Measurements from ENCODE around the gene OPHN1. TPM values are rescaled to one million over a fixed set of nuclear protein-coding genes. Genes with fewer than 3 reads are reported as not detected.

Gene OPHN1
- total and polyA plus RNA-seq, 10 of the 15 experiments (the other 5 are each of a cell fraction or from before 2014, with no cell fraction given) = under 0.01 to 0.03 (median 0.03) TPM; not detected in 6

DNA sequence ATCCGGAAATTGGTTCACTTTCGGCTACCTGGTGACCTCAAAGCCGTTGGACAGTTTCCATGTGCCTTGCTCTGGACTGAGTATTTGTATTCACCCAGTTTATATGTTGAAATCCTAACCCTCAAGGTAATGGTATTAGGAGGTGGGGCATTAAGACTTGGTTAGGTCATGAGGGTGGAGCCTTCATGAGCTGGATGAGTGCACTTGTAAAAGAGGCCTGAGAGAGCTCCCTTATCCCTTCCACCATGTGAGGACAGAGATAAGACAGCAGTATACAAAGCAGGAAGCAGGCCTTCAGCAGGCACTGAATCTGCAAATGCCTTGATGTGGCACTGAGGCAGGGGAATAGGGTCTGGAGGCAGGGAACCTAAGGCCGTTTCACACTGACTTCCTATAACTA lies 5.3 kb upstream of the OPHN1 start:
- no peak for FAIRE-seq
- in situ Hi-C loops (cut with MboI) = no loop called here

More for the DNA sequence above, 5.3 kb upstream of the OPHN1 start:
- intact Hi-C loops (cut with micrococcal nuclease; ENCODE audit: unreplicated experiment) = no loop called here
- Histone ChIP-seq H3K4me2 (ENCODE audit: control insufficient read depth, insufficient read depth) (no peak overlapping the region), H3K79me2 (ENCODE audit: control insufficient read depth, insufficient read depth, low read length) (no peaks in the 10 kb centered on the region), H3K27ac (ENCODE audit: control insufficient read depth, insufficient read depth) (no peak overlapping the region), H3K36me3 (ENCODE audit: control insufficient read depth in 2 of 2, insufficient read depth in 2 of 2, low read length in 1 of 2) (no peaks in the 10 kb centered on the region), H2AFZ (ENCODE audit: control insufficient read depth, low read depth, low read length) (no peak overlapping the region), H3K4me1 (ENCODE audit: control insufficient read depth, insufficient read depth, low read length) (no peaks in the 10 kb centered on the region), H4K20me1 (ENCODE audit: control insufficient read depth, insufficient read depth) (no peaks in the 10 kb centered on the region), H3K27me3 (replicated peaks in 1 of 2; ENCODE audit: control insufficient read depth in 2 of 2, insufficient read depth in 2 of 2, low read length in 1 of 2) (no peaks in the 10 kb centered on the region), H3K4me3 (no peak overlapping the region), H3K9ac (ENCODE audit: control insufficient read depth, insufficient read depth, low read length) (no peak overlapping the region), H3K9me3 (replicated peaks; ENCODE audit: control insufficient read depth, insufficient read depth, low read length) (no peaks in the 10 kb centered on the region; the same call in 2 of the 3 replicates)
- BruUV-seq (replicated peaks) = no TSS peak
- ChIA-PET RAD21 (ENCODE audit: unreplicated experiment) (no interaction called here), CTCF (no interaction called here), POLR2A (no interaction called here), SMC1A (ENCODE audit: uncharacterized antibody, unreplicated experiment) (interaction anchor here (1.0 kb wide), 1 partner anchor 10 kb away, joined by 3 read pairs; no protein-coding TSS in a partner anchor)
- TF ChIP-seq LARP7 (IDR thresholded peaks at IDR 0.05) (no peak), JUND (IDR thresholded peaks at IDR 0.05; ENCODE audit: low read depth, low read length) (no peak), SREBF1 (IDR thresholded peaks at IDR 0.05; ENCODE audit: low read length) (no peak), IKZF1 (conservative IDR thresholded peaks at IDR 0.05) (no peak), NR2C1 (IDR thresholded peaks at IDR 0.05) (no peak), RAD51 (IDR thresholded peaks at IDR 0.05) (no peak), PAX8 (IDR thresholded peaks at IDR 0.05) (no peak), RCOR1 (conservative IDR thresholded peaks at IDR 0.05; ENCODE audit: low read depth, low read length) (no peak)
- TF ChIP-seq, protein P1, sequence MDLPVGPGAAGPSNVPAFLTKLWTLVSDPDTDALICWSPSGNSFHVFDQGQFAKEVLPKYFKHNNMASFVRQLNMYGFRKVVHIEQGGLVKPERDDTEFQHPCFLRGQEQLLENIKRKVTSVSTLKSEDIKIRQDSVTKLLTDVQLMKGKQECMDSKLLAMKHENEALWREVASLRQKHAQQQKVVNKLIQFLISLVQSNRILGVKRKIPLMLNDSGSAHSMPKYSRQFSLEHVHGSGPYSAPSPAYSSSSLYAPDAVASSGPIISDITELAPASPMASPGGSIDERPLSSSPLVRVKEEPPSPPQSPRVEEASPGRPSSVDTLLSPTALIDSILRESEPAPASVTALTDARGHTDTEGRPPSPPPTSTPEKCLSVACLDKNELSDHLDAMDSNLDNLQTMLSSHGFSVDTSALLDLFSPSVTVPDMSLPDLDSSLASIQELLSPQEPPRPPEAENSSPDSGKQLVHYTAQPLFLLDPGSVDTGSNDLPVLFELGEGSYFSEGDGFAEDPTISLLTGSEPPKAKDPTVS (IDR thresholded peaks at IDR 0.05; ENCODE audit: low read depth, low read length) = no peak
- TF ChIP-seq, protein P2, sequence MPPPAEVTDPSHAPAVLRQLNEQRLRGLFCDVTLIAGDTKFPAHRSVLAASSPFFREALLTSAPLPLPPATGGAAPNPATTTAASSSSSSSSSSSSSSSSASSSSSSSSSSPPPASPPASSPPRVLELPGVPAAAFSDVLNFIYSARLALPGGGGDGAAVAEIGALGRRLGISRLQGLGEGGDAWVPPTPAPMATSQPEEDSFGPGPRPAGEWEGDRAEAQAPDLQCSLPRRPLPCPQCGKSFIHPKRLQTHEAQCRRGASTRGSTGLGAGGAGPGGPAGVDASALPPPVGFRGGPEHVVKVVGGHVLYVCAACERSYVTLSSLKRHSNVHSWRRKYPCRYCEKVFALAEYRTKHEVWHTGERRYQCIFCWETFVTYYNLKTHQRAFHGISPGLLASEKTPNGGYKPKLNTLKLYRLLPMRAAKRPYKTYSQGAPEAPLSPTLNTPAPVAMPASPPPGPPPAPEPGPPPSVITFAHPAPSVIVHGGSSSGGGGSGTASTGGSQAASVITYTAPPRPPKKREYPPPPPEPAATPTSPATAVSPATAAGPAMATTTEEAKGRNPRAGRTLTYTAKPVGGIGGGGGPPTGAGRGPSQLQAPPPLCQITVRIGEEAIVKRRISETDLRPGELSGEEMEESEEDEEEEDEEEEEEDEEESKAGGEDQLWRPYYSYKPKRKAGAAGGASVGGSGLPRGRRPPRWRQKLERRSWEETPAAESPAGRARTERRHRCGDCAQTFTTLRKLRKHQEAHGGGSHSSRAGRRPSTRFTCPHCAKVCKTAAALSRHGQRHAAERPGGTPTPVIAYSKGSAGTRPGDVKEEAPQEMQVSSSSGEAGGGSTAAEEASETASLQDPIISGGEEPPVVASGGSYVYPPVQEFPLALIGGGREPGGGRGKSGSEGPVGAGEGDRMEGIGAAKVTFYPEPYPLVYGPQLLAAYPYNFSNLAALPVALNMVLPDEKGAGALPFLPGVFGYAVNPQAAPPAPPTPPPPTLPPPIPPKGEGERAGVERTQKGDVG (CRISPR knock-in tag; IDR thresholded peaks at IDR 0.05) = no peak
- no peak for ATAC-seq
- DNase-seq (ENCODE audit: low read depth, low spot score) = no peak
- WGBS (ENCODE audit: insufficient coverage, insufficient replicate concordance, low lambda C conversion rate, missing lambda C conversion rate) = 59% methylated on average over 4 of the region's 4 CpGs
